Measurements from ENCODE around the gene TMED10. TPM values are rescaled to one million over a fixed set of nuclear protein-coding genes. Genes with fewer than 3 reads are reported as not detected.

Gene TMED10
- polyA plus RNA-seq, 1 donor from 2014 or later: 146 TPM

- H3K79me2 ChIP-seq (replicated peaks; ENCODE audit: insufficient read depth, low read length): peaks cover 66% of the 10 kb centered on the region
These were observed 10.6 kb downstream of the TMED10 start for GRCh38 chr14:75165586-75166391.

GRCh38 chr14:75164809-75165208 is 11.6 kb downstream of the TMED10 start:
- H4K20me1 ChIP-seq (ENCODE audit: insufficient read depth): no peaks in the 10 kb centered on the region
- no peak overlapping the region for H3K4me3 ChIP-seq (ENCODE audit: low read length)
- H3K9me3 ChIP-seq (ENCODE audit: low read length): no peaks in the 10 kb centered on the region
- H2AFZ ChIP-seq (ENCODE audit: low read depth, low read length): no peak overlapping the region
- H3K4me2 ChIP-seq (ENCODE audit: low read length): no peak overlapping the region
- TF ChIP-seq REST (IDR thresholded peaks at IDR 0.05; ENCODE audit: borderline replicate concordance): no peak
- no peak for TF ChIP-seq RAD21 (conservative IDR thresholded peaks at IDR 0.05)
- no peak for TF ChIP-seq EP300 (conservative IDR thresholded peaks at IDR 0.05; ENCODE audit: poor library complexity, severe bottlenecking)
- TF ChIP-seq EZH2 (IDR thresholded peaks at IDR 0.05; ENCODE audit: borderline replicate concordance, insufficient read depth, low read length, poor library complexity, severe bottlenecking): no peak
- no peak overlapping the region for H3K27ac ChIP-seq (ENCODE audit: low read length)
- no peaks in the 10 kb centered on the region for H3F3A ChIP-seq (ENCODE audit: insufficient read depth, low read length, poor library complexity, severe bottlenecking)
- no peak overlapping the region for H3K9ac ChIP-seq (ENCODE audit: low read length)
- H3K79me2 ChIP-seq (replicated peaks; ENCODE audit: insufficient read depth, low read length): peaks cover 57% of the 10 kb centered on the region
- H3K9me2 ChIP-seq (ENCODE audit: insufficient read depth, low read length): no peaks in the 10 kb centered on the region
- no peaks in the 10 kb centered on the region for H3K27me3 ChIP-seq (ENCODE audit: insufficient read depth, low read depth, low read length)
- no peaks in the 10 kb centered on the region for H3K36me3 ChIP-seq (ENCODE audit: insufficient read depth, low read length)

More at GRCh38 chr14:75165586-75166391, 10.6 kb downstream of the TMED10 start:
- no peaks in the 10 kb centered on the region for H3K9me3 ChIP-seq (ENCODE audit: low read length)
- no peaks in the 10 kb centered on the region for H3F3A ChIP-seq (ENCODE audit: insufficient read depth, low read length, poor library complexity, severe bottlenecking)
- H3K36me3 ChIP-seq (ENCODE audit: insufficient read depth, low read length): no peaks in the 10 kb centered on the region
- TF ChIP-seq SMC3 (conservative IDR thresholded peaks at IDR 0.05; ENCODE audit: poor library complexity): no peak
- no peak for TF ChIP-seq TAF1 (IDR thresholded peaks at IDR 0.05; ENCODE audit: low read depth)
- no peak for TF ChIP-seq CTCF (IDR thresholded peaks at IDR 0.05; ENCODE audit: poor library complexity, severe bottlenecking)
- TF ChIP-seq EP300 (conservative IDR thresholded peaks at IDR 0.05; ENCODE audit: poor library complexity, severe bottlenecking): no peak
- TF ChIP-seq REST (IDR thresholded peaks at IDR 0.05; ENCODE audit: borderline replicate concordance): no peak
- TF ChIP-seq MXI1 (conservative IDR thresholded peaks at IDR 0.05; ENCODE audit: poor library complexity, severe bottlenecking): no peak
- no peak for TF ChIP-seq POLR2AphosphoS5 (IDR thresholded peaks at IDR 0.05)
- TF ChIP-seq RAD21 (conservative IDR thresholded peaks at IDR 0.05): no peak
- no peak overlapping the region for H3K27ac ChIP-seq (ENCODE audit: low read length)
- H3K4me3 ChIP-seq (ENCODE audit: low read length): no peak overlapping the region
- no peak overlapping the region for H3K9ac ChIP-seq (ENCODE audit: low read length)
- no peaks in the 10 kb centered on the region for H3K9me2 ChIP-seq (ENCODE audit: insufficient read depth, low read length)
- H4K20me1 ChIP-seq (ENCODE audit: insufficient read depth): no peaks in the 10 kb centered on the region
- no peak overlapping the region for H2AFZ ChIP-seq (ENCODE audit: low read depth, low read length)
- no peaks in the 10 kb centered on the region for H3K27me3 ChIP-seq (ENCODE audit: insufficient read depth, low read depth, low read length)
- no peak overlapping the region for H3K4me2 ChIP-seq (ENCODE audit: low read length)
